ENCODE data around the gene STRN3.
"Not testable (repeated sequence)": the region's sequence is repeated elsewhere in the genome, so short reads cannot be mapped to it uniquely, and the experiment has no call there.

Gene STRN3, protein sequence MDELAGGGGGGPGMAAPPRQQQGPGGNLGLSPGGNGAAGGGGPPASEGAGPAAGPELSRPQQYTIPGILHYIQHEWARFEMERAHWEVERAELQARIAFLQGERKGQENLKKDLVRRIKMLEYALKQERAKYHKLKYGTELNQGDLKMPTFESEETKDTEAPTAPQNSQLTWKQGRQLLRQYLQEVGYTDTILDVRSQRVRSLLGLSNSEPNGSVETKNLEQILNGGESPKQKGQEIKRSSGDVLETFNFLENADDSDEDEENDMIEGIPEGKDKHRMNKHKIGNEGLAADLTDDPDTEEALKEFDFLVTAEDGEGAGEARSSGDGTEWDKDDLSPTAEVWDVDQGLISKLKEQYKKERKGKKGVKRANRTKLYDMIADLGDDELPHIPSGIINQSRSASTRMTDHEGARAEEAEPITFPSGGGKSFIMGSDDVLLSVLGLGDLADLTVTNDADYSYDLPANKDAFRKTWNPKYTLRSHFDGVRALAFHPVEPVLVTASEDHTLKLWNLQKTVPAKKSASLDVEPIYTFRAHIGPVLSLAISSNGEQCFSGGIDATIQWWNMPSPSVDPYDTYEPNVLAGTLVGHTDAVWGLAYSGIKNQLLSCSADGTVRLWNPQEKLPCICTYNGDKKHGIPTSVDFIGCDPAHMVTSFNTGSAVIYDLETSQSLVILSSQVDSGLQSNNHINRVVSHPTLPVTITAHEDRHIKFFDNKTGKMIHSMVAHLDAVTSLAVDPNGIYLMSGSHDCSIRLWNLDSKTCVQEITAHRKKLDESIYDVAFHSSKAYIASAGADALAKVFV

GRCh38 chr14:31026077-31026449 lies at the start of gene STRN3:
Gene STRN3, minus strand, starts transcription at chr14:31026379. Its CDS starts 194 bp downstream, at chr14:31026185.
- no peak for DNase-seq

DNA sequence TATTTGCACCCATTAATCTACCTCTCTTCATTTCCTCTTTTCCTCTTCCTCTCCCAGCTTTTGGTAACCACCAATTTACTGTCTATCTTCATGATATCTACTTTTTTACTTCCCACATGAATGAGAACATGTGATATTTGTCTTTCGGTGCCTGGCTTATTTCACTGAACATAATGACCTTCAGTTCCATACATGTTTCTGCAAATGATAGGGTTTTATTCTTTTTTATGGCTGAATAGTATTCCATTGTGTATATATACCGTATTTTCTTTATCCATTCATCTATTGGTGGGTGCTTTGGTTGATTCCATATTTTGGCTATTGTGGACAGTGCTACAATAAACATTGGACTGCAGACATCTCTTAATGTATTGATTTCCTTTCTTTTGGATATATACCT lies 49.0 kb upstream of the STRN3 start:
- no peak for DNase-seq

DNA sequence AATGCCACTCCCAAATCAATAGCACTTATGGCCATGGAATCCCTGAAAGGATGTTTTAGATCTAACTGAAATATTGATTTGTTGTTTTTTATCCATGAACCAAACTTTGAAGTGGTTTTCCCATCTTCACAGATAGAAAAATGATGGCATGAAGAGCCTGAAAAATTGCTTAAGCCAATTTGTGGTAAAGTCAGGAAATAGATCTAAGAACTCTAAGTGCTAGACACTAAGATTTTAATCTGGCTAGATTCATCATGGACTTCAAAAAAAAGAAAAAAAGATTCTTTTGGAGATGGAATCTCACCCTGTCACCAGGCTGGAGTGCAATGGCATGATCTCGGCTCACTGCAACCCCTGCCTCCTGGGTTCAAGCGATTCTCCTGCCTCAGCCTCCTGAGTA lies 45.0 kb upstream of the STRN3 start:
- DNase-seq = no peak

DNA sequence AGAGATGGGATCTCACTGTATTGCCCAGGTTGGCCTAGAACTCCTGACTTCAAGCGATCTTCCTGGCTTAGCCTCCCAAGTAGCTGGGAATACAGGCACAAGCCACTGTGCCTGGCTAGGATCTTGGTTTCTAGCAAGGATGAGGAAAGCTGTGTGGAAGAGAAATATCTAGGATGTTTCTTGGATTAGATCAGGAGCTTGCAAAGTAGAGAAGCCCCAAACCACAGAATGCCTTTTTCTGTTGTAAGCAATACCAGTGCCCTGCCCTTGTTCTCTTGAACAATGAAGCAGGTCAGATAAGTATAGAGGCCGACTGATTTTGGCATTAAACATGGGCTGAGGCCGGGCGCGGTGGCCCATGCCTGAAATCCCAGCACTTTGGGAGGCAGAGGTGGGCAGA lies 44.3 kb upstream of the STRN3 start:
- no peak for DNase-seq

GRCh38 chr14:31069343-31069742 lies 43.2 kb upstream of the STRN3 start:
- no peak for DNase-seq

DNA sequence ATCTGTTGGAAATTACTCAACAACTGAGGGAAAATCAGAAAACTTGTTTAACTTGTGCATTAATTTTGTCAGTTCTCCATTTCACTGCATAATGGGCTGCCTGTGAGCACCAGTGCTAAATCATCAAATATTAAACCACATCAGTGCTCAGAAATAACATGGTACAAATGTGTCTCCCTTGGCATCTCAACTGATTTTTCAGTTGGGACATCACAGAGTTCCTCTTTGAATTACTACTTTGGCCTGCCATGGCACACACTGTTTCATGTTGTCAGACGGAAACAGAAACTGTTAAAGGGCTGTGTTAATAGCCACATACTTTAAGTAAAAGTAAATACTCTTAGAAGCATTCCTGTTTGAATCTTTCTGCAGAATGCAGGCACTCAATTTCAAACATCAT lies 42.1 kb upstream of the STRN3 start:
- DNase-seq = no peak

DNA sequence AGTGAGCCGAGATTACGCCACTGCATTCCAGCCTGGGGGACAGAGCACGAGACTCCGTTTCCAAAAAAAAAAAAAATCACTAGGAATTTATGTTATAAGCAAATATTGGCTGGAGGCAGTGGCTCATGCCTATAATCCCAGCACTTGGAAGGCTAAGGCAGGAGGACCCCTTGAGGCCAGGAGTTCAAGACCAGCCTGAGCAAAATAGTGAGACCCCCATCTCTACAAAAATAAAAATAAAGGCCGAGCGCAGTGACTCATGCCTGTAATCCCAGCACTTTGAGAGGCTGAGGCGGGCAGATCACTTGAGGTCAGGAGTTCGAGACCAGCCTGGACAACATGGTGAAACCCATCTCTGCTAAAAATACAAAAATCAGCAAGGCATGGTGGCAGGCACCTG lies 36.7 kb upstream of the STRN3 start:
- not testable (repeated sequence) for DNase-seq

DNA sequence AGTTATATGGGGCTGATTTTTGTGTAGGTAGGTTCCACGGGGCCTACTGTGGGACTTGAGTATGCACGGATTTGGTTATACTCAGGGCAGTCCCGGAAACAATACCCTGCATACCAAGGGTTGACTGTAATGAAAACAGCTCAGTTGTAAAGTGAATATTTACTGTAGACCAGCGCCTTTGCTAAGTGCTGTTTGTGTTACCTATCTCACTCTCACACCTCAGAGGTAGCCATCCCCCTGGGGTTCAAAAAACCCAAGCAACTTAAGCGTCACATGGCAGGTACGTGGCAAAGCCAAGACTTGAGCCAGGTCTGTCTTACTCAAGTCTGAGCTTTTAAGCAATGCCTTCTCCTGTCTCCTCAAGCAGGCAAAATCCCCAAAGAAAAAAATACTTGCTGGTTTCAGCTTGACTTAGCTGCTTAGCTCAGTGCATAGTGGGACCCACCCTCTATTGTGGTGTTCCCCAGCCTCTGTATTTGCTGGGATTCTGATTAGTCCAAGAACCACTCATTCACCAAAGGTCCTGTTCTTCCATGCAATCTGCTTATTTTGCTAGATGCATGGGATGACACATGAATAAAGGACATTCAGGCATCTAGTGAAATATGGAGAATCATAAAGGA lies 34.2 kb upstream of the STRN3 start:
- DNase-seq = no peak

DNA sequence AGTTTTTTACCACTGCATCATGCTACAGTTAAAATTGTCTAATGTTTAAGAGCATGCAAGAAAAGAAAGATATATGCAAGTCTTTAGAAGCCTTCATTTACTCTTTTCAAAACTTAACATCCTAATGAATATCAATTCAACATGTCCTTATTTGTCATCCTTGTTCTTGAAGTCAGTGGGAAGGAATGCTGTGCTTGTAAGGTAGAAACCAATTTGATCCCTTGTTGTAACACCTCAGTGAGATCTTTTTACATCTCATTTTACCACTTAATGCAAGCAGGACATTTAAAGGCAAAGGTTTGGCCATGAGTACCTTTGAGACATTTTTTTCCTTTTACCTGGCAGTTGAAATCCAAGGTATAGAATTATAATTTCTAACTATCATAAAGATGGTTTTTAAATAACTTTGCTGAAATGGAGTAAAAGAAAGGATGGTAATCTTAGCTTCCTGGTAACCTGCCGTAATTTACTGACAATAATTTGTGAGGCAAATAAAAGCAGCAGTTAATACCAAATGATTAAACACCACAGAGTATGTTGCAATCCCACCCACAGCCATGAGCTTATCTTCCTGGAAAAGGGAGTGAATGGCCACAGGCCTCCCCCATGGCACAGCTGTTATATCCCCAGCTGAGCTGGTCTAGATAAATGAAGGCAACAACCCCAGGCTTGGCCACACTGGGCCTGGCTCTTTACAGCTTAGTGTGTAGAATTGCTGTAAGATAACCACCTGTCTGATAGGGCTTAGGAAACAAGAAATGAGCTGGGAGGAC lies 33.2 kb upstream of the STRN3 start:
- no peak for DNase-seq

DNA sequence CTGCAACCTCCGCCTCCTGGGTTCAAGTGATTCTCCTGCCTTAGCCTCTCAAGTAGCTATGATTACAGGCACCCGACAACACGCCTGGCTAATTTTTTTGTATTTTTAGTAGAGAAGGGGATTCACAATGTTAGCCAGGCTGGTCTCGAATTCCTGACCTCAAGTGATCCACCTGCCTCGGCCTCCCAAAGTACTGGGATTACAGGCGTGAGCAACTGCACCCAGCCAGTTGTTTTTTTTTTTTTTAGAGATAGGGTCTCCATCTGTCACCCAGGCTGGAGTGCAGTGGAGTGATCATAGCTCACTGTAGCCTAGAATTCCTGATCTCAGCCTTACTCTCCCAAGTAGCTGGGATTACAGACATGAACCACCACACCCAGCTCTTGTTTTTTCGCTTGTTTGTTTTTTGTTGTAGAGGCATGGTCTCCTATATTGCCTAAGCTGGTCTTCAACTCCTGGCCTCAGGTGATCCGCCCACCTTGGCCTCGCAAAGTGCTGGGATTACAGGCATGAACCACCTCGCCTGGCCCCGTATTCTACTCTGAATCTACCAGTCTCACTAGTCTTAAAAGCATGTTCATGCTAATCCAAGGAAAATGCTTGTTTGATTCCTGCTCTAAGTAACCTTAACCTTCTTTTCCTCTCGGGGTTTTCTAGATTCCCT lies 31.7 kb upstream of the STRN3 start:
- no peak for DNase-seq

GRCh38 chr14:31057035-31057434 lies 30.9 kb upstream of the STRN3 start:
- no peak for DNase-seq

- not testable (repeated sequence) for DNase-seq
Measured at GRCh38 chr14:31052905-31053586, 26.9 kb upstream of the STRN3 start.

DNA sequence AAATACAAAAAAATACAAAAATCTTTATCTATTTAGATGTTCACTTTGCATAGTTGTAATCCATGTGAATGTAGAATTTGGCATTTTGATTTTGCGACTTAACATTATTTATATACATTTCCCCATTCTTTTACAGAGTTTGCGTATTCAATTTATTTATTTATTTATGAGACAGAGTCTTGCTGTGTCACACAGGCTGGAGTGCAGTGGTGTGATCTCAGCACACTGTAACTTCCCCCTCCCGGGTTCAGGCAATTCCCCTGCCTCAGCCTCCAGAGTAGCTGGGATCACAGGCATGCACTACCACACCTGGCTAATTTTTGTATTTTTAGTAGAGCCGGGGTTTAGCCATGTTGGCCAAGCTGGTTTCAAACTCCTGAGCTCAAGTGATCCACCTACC lies 25.3 kb upstream of the STRN3 start:
- DNase-seq = no peak

DNA sequence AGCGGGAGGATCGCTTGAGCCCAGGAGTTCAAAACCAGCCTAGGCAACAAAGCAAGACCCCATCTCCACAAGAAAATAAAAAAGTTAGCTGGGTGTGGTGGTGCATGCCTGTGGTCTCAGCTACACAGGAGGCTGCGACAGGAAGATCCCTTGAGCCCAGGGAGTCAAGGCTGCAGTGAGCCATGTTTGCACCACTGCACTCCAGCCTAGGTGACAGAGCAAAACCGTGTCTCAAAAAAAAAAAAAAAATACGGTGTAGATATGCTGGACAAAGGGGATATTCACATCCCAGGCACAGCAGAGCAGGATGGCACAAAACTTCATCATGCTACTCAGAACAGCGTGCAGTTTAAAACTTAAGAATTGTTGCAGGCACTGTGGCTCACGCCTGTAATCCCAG lies 24.8 kb upstream of the STRN3 start:
- DNase-seq = no peak

DNA sequence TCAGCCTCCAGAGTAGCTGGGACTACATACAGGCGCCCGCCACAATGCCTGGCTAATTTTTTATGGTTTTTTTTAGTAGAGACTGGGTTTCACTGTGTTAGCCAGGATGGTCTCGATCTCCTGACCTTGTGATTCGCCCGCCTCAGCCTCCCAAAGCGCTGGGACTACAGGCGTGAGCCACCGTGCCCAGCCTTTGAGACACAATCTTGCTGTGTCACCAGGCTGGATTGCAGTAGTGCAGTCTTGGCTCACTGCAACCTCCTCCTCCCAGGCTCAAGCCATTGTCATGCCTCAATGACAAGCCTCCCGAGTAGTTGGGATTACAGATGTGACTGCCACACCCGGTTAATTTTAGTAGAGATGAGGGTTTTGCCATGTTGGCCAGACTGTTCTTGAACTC lies 21.3 kb upstream of the STRN3 start:
- no peak for DNase-seq

GRCh38 chr14:31045501-31046080 lies 19.4 kb upstream of the STRN3 start:
- DNase-seq = no peak

- DNase-seq = no peak
Measured at GRCh38 chr14:31043379-31043778, 17.2 kb upstream of the STRN3 start.

GRCh38 chr14:31042893-31043292 lies 16.7 kb upstream of the STRN3 start:
- not testable (repeated sequence) for DNase-seq

DNA sequence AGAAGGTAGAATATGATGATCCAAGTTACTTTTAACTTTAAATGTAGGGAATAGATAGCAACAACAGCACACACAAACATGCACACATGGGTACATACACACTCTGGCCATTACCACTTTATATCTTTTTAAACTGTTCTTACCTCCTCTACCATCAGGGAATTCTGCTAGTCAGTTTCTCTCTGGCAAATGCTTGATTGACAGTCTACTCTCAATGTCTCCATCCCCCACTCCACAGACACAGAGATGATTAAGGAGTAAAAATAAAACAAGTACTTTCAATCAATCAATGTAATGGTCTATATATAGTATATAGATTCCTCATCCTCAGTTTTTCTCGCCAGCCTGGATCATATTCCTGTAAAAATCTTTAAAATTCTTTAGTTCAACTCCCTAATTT lies 16.1 kb upstream of the STRN3 start:
- no peak for DNase-seq

GRCh38 chr14:31038521-31039166 lies 12.5 kb upstream of the STRN3 start:
- no peak for DNase-seq

- no peak for DNase-seq
Measured at GRCh38 chr14:31037709-31038221, 11.6 kb upstream of the STRN3 start.

Data from NCI-H2081 treated with DMSO at 0.1 percent for 48 hours (cell line).